ENCODE measurements around the gene PXMP4. TPM values are rescaled to one million over a fixed set of nuclear protein-coding genes. Genes with fewer than 3 reads are reported as not detected.
A peak's percentile ranks its signal among the peaks of the same experiment; 100 is the strongest.

The PXMP4 gene
- total RNA-seq, 2 experiments from 2014 or later: 6.9 to 7.3 TPM

DNA sequence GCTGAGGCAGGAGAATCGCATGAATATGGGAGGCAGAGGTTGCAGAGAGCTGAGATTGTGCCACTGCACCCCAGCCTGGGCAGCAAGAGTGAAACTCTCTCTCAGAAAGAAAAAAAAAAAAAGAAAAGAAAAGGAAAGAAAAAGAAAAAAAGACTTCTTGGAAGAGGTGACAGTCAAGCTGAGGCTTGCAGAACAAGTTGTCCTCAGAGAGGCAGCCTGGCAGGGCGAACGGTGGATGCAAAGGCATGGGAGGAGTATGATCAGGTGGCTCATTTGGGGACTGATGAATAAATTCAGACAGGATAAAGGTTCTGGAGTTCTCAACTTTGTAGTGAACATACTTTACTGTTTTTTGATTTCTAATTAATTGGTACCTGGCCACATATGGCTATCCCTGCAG, 24.1 kb upstream of the PXMP4 start:
- Mint-ChIP-seq H3K4me3 (no peak overlapping the region), H3K4me1 (peaks cover 1% of the 10 kb centered on the region), H3K27ac (no peak overlapping the region), H3K9me3 (peaks cover 1% of the 10 kb centered on the region), H3K36me3 (peaks cover 6% of the 10 kb centered on the region), H3K27me3 (no peaks in the 10 kb centered on the region)
- DNase-seq: no peak

DNA sequence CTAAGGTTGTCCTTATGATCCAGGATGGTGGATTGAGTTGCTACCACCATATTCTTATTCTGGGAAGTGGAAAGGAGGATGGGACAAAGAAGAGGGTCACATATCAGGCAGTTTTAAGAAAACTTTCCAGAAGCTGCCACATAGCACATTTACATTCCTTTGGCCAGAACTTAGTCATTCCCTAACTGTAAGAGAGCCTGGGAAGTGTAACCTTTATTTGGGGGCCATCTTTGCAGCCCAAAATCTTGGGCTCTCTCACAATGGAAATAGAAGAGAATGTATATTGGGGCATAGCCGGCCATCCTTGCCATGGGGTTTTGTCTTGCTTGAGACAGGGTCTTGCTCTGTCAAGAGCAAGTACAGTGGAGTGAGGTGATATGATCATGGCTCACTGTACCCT, 20.1 kb upstream of the PXMP4 start:
- Mint-ChIP-seq H3K4me3 (no peak overlapping the region), H3K9me3 (peaks cover 16% of the 10 kb centered on the region), H3K27ac (no peak overlapping the region), H3K27me3 (no peaks in the 10 kb centered on the region), H3K4me1 (peaks cover 1% of the 10 kb centered on the region), H3K36me3 (peaks cover 19% of the 10 kb centered on the region)
- no peak for DNase-seq

DNA sequence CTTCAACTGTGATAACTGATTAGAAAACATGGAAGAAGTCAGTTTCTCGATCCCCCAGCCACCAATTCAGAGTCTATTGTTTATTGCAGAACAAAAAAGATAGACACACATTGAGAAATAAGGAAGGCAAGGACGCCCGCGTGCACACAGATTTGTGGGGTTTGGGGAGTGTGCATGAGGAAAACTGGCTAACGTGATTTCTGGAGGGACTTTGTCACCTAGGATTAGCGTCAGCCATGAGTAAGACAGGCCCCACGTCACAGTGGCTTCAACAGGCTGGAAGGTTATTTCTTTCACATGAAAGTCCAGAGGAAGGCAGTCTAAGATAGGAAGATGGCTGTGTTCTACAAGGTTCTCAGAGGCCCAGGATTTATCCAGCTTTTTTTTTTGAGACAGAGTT, 19.4 kb upstream of the PXMP4 start:
- H3K27ac Mint-ChIP-seq: no peak overlapping the region
- peaks cover 1% of the 10 kb centered on the region for H3K4me1 Mint-ChIP-seq
- H3K4me3 Mint-ChIP-seq: no peak overlapping the region
- peaks cover 16% of the 10 kb centered on the region for H3K9me3 Mint-ChIP-seq
- no peaks in the 10 kb centered on the region for H3K27me3 Mint-ChIP-seq
- DNase-seq: no peak
- H3K36me3 Mint-ChIP-seq: peaks cover 19% of the 10 kb centered on the region

- DNase-seq: no peak
- Mint-ChIP-seq H3K9me3 (peaks cover 16% of the 10 kb centered on the region), H3K27ac (no peak overlapping the region), H3K27me3 (no peaks in the 10 kb centered on the region), H3K4me1 (peaks cover 17% of the 10 kb centered on the region), H3K4me3 (no peak overlapping the region), H3K36me3 (peaks cover 19% of the 10 kb centered on the region)
Measured at GRCh38 chr20:33736962-33737361, 16.9 kb upstream of the PXMP4 start.

GRCh38 chr20:33733654-33734576, 13.8 kb upstream of the PXMP4 start:
- no peak for DNase-seq
- H3K4me1 Mint-ChIP-seq: peaks cover 20% of the 10 kb centered on the region
- peak overlapping the region; percentile 5 for H3K27ac Mint-ChIP-seq
- peaks cover 16% of the 10 kb centered on the region for H3K9me3 Mint-ChIP-seq
- H3K4me3 Mint-ChIP-seq: peak overlapping the region; percentile 19
- H3K27me3 Mint-ChIP-seq: no peaks in the 10 kb centered on the region
- H3K36me3 Mint-ChIP-seq: peaks cover 19% of the 10 kb centered on the region

DNA sequence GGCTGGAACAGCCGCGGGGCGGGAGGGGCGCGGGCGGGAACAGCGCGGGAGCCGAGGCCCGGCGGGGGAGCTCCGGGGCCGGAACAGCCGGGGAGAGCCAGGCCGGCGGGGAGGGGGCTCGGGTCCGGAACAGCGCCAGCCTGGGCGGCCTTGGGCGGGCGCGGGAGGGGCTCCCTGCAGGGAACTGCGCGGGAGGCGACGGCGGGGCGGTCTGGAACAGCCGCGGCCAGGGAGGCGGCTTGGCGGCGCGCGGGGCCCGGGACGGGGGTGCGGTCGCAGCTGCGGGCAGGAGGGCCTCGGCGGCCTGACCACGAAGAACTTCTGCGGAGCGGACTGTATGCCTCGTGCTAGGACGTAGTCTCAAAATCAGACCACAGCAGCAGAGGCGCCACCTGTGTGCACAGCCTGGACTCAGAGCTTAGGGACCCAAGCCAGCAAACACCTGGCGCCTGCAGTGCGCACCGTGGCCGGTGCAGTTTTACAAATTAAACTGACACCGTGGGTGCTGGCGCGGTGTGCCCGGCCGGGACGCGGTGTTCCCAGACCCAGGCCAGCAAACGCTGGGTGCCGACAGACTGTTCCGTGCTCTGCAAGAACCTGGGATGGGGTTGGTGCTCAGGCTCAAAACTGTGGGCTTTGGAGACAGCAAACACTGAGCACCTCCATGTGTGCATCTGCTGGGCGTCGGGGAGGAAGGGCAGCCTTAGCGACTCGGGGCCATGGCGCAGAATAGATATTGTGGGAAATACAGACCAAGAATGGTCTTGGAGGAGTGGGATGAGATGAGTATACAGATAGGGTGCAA, 12.3 kb upstream of the PXMP4 start:
- Mint-ChIP-seq H3K27ac (peak overlapping the region; percentile 81), H3K9me3 (peaks cover 13% of the 10 kb centered on the region), H3K27me3 (no peaks in the 10 kb centered on the region), H3K36me3 (peaks cover 14% of the 10 kb centered on the region), H3K4me1 (peaks cover 20% of the 10 kb centered on the region), H3K4me3 (peak overlapping the region; percentile 85)
- DNase-seq: no peak

- Mint-ChIP-seq H3K27ac (peak within 1 kb of the TSS; percentile 92), H3K4me3 (peak within 1 kb of the TSS; percentile 85), H3K4me1 (peaks cover 20% of the 10 kb centered on the region), H3K36me3 (peaks cover 10% of the 10 kb centered on the region), H3K9me3 (peaks cover 9% of the 10 kb centered on the region), H3K27me3 (no peaks in the 10 kb centered on the region)
- DNase-seq: peak; percentile 93
Measured at GRCh38 chr20:33731693-33732165, 11.6 kb upstream of the PXMP4 start, which contains the start of gene ZNF341. TSS of gene ZNF341 (plus strand) at chr20:33731996. CDS start at chr20:33732022, 26 bp downstream.

DNA sequence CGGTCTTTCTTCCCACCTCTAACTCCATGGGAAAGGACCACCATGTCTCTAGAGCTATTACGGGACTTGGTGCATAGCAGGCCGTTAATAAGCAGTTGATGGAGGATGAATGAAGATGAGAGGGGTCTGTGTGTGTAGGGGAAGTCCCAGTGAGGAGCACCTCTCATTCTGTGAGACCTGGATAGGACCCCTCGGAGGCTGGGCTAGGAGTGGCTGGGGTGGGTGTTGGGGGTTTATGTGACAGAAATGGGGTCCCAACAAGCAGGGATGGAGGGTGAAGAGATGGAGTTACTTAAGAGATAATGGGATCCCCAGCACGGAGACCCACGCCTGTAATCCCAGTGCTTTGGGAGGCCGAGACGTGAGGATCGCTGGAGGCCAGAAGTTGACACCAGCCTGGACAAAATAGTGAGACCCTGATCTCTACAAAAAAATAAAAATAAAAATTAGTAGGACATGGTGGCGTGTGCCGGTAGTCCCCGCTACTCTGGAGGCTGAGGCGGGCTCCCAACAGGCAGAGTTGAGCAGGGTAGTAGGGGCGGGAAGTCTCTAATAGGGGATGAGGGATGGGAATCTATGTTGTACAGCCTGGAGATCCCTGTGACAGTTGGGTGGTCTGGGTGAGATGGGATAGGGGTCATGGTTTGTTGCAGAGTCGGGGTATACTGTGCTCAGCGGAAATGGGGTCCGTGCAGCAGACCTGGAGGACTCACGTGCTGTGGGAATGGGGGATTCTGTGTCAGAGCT, 11.0 kb upstream of the PXMP4 start:
- DNase-seq: no peak
- Mint-ChIP-seq H3K27ac (peak overlapping the region; percentile 92), H3K4me3 (peak overlapping the region; percentile 83), H3K9me3 (peaks cover 4% of the 10 kb centered on the region), H3K4me1 (peaks cover 20% of the 10 kb centered on the region), H3K27me3 (no peaks in the 10 kb centered on the region), H3K36me3 (peaks cover 4% of the 10 kb centered on the region)

GRCh38 chr20:33729101-33729500, 9.0 kb upstream of the PXMP4 start:
- Mint-ChIP-seq H3K4me3 (no peak overlapping the region), H3K27me3 (no peaks in the 10 kb centered on the region), H3K36me3 (no peaks in the 10 kb centered on the region), H3K27ac (no peak overlapping the region), H3K9me3 (no peaks in the 10 kb centered on the region), H3K4me1 (peaks cover 17% of the 10 kb centered on the region)
- DNase-seq: no peak

GRCh38 chr20:33728463-33728862, 8.4 kb upstream of the PXMP4 start:
- Mint-ChIP-seq H3K27ac (no peak overlapping the region), H3K4me3 (no peak overlapping the region), H3K36me3 (no peaks in the 10 kb centered on the region), H3K27me3 (no peaks in the 10 kb centered on the region), H3K4me1 (peaks cover 12% of the 10 kb centered on the region), H3K9me3 (no peaks in the 10 kb centered on the region)
- no peak for DNase-seq

DNA sequence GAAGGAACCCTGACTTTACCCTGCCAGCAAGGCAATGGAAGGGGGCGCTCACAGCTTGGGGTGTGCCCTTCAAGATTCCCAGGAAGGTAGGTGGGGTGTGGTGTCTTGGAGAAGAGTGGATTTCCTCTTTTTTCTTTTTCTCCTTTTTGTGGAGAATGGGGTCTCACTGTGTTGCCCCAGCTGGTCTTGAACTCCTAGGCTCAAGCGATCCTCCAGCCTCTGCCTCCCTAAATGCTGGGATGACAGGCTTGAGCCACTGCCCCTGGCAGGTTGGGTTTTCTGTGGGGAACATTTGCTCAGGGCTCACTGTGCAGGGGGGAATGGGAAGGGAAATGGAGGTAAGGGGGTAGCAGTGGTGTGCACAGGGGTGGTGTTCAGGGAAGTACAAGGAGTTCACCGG, 7.7 kb upstream of the PXMP4 start:
- no peaks in the 10 kb centered on the region for H3K9me3 Mint-ChIP-seq
- H3K4me3 Mint-ChIP-seq: no peak overlapping the region
- H3K36me3 Mint-ChIP-seq: no peaks in the 10 kb centered on the region
- H3K4me1 Mint-ChIP-seq: peaks cover 8% of the 10 kb centered on the region
- H3K27me3 Mint-ChIP-seq: no peaks in the 10 kb centered on the region
- no peak overlapping the region for H3K27ac Mint-ChIP-seq
- DNase-seq: no peak

DNA sequence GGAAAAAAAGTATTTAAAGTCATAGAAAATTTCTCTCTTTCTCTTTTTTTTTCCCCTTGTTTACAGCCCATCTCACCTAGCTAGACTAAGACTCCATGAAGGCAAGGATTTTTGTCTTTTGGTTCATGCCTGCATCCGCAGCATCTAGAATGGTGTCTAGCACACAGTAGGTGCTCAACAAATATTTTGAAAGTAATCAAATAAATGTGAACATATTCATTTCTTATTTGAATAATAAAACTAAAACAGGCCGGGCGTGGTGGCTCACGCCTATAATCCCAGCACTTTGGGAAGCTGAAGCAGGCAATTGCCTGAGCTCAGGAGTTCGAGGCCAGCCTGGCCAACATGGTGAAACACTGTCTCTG, 7.0 kb upstream of the PXMP4 start:
- Mint-ChIP-seq H3K4me3 (no peak overlapping the region), H3K36me3 (no peaks in the 10 kb centered on the region), H3K4me1 (peaks cover 4% of the 10 kb centered on the region), H3K9me3 (no peaks in the 10 kb centered on the region), H3K27me3 (no peaks in the 10 kb centered on the region), H3K27ac (no peak overlapping the region)
- no peak for DNase-seq

- DNase-seq: no peak
- Mint-ChIP-seq H3K4me3 (no peak overlapping the region), H3K27me3 (no peaks in the 10 kb centered on the region), H3K9me3 (no peaks in the 10 kb centered on the region), H3K27ac (no peak overlapping the region), H3K4me1 (no peaks in the 10 kb centered on the region), H3K36me3 (no peaks in the 10 kb centered on the region)
Measured at GRCh38 chr20:33725607-33726264, 5.6 kb upstream of the PXMP4 start.

DNA sequence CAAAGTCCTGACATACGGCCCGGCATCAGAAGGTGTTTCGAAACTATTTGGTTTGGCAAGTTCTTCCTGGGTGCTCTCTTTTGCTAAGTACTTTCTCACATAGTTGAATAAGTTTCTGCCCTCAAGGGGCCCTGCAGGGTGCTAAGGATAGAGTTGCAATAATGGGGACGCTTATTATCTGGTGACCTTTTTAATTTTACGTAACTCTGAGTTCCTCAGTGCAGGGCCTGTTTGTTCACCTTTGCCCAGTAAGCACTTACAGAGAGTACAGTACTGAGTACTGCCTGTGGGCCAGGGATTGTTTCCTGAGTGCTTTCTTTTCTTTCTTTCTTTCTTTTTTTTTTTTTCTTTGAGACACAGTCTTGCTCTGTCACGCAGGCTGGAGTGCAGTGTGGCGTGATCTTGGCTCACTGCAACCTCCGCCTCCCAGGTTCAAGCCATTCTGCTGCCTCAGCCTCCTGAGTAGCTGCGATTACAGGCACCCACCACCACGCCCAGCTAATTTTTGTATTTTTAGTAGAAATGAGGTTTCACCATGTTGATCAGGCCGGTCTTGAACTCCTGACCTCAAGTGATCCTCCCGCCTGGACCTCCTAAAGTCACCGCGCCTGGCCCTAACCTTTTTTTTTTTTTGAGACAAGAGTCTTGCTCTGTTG, 4.5 kb upstream of the PXMP4 start:
- Mint-ChIP-seq H3K9me3 (no peaks in the 10 kb centered on the region), H3K4me3 (no peak overlapping the region), H3K4me1 (peaks cover 3% of the 10 kb centered on the region), H3K36me3 (no peaks in the 10 kb centered on the region), H3K27ac (no peak overlapping the region), H3K27me3 (no peaks in the 10 kb centered on the region)
- DNase-seq: no peak
